Aorta (tissue), 5 donors: Measurements from ENCODE around the gene NMNAT1. TPM values are rescaled to one million over a fixed set of nuclear protein-coding genes. Genes with fewer than 3 reads are reported as not detected.
"Not testable (repeated sequence)": the region's sequence is repeated elsewhere in the genome, so short reads cannot be mapped to it uniquely, and the experiment has no call there.

Experiments
- ATAC-seq: fragments of 200-7000 bp; cut with Tn5 transposase; one replicate; pipeline ENCODE4 v1.9.1; 2022; ENCODE audit warnings: moderate library complexity; ENCODE audit not compliant: low FRiP score
- DNase-seq, 2 donors: peaks; one replicate each; pipeline ENCODE4 v3.0.0-alpha.2; 2020
- H3K27ac ChIP-seq, 2 donors: one replicate each; pipeline ENCODE4 v1.5.1; 2013; ENCODE audit warnings: low read length in 2 of 2, mild to moderate bottlenecking in 2 of 2, moderate library complexity in 2 of 2, control low read depth in 1 of 2, inconsistent platforms in 1 of 2, low read depth in 1 of 2
- H3K27me3 ChIP-seq, 2 donors: one replicate each; pipeline ENCODE4 v1.6.1; 2013; ENCODE audit warnings: control low read depth in 1 of 2, low read length in 1 of 2, mild to moderate bottlenecking in 1 of 2, moderate library complexity in 1 of 2; ENCODE audit not compliant: insufficient read depth in 2 of 2, control insufficient read depth in 1 of 2
- H3K36me3 ChIP-seq, 2 donors: one replicate each; pipeline ENCODE4 v1.6.1; 2013; ENCODE audit warnings: control low read depth in 1 of 2, low read length in 1 of 2, mild to moderate bottlenecking in 1 of 2; ENCODE audit not compliant: insufficient read depth in 2 of 2, control insufficient read depth in 1 of 2
- H3K4me1 ChIP-seq, 2 donors: one replicate each; pipeline ENCODE4 v1.6.1; 2013; ENCODE audit warnings: low read length in 2 of 2, control low read depth in 1 of 2, mild to moderate bottlenecking in 1 of 2, moderate library complexity in 1 of 2; ENCODE audit not compliant: insufficient read depth in 2 of 2, control insufficient read depth in 1 of 2
- H3K4me3 ChIP-seq, 2 donors: one replicate each; pipeline ENCODE4 v1.5.1; 2013; ENCODE audit warnings: low read length in 2 of 2, control low read depth in 1 of 2, mild to moderate bottlenecking in 1 of 2
- H3K9me3 ChIP-seq: one replicate; pipeline ENCODE4 v1.6.1; 2013; ENCODE audit warnings: mild to moderate bottlenecking, low read length; ENCODE audit not compliant: control insufficient read depth
- WGBS, 2 donors: extraction: QIAGEN DNeasy Blood & Tissue Kit; methylation state at CpG; one replicate each; pipeline ENCODE4 v1.1.7; 2013; 5-methylcytosine and 5-hydroxymethylcytosine counted together
- intact Hi-C, 2 donors: fragments of 100-400 bp; cut with DNase I; formaldehyde crosslinking; loops; one replicate each; pipeline versions ENCODE4 v1.14.2 to v1.15.0; 2022
- polyA plus RNA-seq, 2 donors: library from polyadenylated mRNA; stranded (reverse); fragments of 200-250 nt; gene quantifications; one replicate each; pipeline ENCODE4 v1.2.3, GENCODE V29; 2013
- total RNA-seq, 2 donors: library from RNA; stranded (reverse); fragmentation: NEBNext Ultra II Directional; extraction: Animal tissue kit (Norgen Biotek cat#: 25700); gene quantifications; one replicate each; pipeline ENCODE4 v1.2.1, GENCODE V29; 2021
- donor health status: healthy with polysubstance abuse.
- donor health status: Bipolar disorder and iron deficiency.
- donor health status: DM: no; HTN: no; CAD: no.
- donor health status: DM: no; HTN: no; CAD: no.
- donor health status: DM: yes; HTN: yes; CAD: no.

NMNAT1 gene
- total and polyA plus RNA-seq, 4 donors, result 3.3 to 11.2 (median 5.1) TPM

DNA sequence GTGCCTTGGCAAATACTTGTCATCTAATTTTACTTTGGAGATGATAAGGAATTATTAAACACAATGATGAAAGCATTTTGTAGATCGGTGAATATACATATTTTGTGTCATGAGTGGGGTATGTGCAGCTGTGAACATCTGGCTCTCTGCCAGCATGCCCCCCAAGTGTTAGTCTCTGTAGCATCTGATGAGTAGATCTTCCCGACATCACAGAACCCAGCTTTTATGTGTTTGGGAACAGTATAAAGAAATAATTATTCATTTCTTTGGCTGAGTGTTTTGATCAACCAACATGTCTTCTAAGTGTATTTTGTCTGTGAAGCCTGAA lies 28.7 kb upstream of the NMNAT1 start:
- ATAC-seq, result no peak
- H3K9me3 ChIP-seq, result no peaks in the 10 kb centered on the region
- intact Hi-C loops, result no loop called here
- no peaks in the 10 kb centered on the region for H3K36me3 ChIP-seq
- no peak overlapping the region for H3K4me3 ChIP-seq
- no peaks in the 10 kb centered on the region for H3K4me1 ChIP-seq
- 80 to 82% methylated on average over 2 of the region's 2 CpGs for WGBS, 2 donors
- H3K27me3 ChIP-seq, result no peaks in the 10 kb centered on the region
- no peak for DNase-seq
- H3K27ac ChIP-seq, result no peak overlapping the region

DNA sequence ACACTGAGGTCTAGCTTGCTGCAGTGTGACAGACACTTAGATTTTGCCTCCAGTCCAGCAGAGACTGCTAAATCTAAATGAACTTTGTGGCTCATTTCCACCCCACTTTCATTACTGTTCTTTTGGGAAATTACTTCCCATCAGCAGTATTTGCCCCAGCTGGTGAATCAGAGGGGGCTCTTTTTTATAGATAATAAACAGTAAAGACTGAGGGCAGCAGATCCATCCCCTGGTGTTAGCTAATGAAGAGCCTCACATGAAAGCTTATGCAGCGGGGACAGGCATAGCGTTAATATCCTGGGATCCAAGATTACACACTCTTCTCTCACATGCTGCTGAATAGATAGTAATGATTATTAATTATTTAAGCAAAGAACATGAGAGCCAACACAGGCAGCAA lies 26.8 kb upstream of the NMNAT1 start:
- Histone ChIP-seq H3K27me3 (no peaks in the 10 kb centered on the region), H3K4me1 (no peaks in the 10 kb centered on the region), H3K27ac (no peak overlapping the region), H3K4me3 (no peak overlapping the region), H3K36me3 (no peaks in the 10 kb centered on the region), H3K9me3 (no peaks in the 10 kb centered on the region)
- no peak for ATAC-seq
- intact Hi-C loops, result no loop called here
- no peak for DNase-seq
- 93 to 97% methylated on average over 2 of the region's 2 CpGs for WGBS, 2 donors

DNA sequence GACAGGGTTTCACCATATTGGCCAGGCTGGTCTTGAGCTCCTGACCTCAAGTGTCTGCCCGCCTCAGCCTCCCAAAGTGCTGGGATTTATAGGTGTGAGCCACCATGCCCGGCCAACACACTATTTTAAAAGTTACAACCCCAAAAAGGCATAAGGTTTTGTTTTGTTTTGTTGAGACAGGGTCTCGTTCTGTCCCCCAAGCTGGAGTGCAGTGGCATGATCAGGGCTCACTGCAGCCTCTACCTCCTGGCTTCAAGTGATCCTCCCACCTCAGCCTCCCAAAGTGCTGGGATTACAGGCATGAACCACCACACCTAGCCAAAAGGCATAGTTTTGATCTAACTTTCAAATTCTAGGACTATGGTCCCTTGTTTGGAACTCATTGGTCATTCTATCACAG lies 25.8 kb upstream of the NMNAT1 start:
- WGBS, 2 donors, result 88 to 90% methylated on average over 3 of the region's 3 CpGs
- H3K27me3 ChIP-seq, H3K4me3 ChIP-seq, H3K9me3 ChIP-seq, H3K4me1 ChIP-seq, DNase-seq, intact Hi-C loops, ATAC-seq, H3K27ac ChIP-seq, H3K36me3 ChIP-seq: not testable (repeated sequence)

DNA sequence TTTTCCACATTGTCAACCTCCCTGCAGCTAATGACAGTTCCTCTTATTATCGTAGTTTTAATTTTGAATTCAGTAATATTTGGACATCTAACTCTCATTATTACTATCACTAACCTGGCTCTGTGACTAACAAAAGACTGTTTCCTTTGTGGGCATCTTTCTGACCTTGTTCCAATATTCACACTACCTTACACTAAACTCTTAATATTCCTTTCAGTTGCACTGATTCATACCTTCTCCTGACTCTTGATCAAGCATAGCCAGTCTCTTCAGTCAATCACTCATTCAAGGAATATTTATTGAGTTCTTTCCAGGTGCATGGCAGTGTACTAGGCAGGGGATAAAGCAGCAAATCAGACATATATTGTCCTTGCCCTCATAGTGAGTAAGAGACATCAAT lies 25.4 kb upstream of the NMNAT1 start:
- no peaks in the 10 kb centered on the region for H3K36me3 ChIP-seq
- no peaks in the 10 kb centered on the region for H3K9me3 ChIP-seq
- H3K27me3 ChIP-seq, result no peaks in the 10 kb centered on the region
- ATAC-seq (no peak), DNase-seq (no peak)
- 92% methylated on average over 1 of the region's 1 CpG for WGBS, 2 donors
- no peak overlapping the region for H3K27ac ChIP-seq
- no peaks in the 10 kb centered on the region for H3K4me1 ChIP-seq
- intact Hi-C loops, result no loop called here
- H3K4me3 ChIP-seq, result no peak overlapping the region

DNA sequence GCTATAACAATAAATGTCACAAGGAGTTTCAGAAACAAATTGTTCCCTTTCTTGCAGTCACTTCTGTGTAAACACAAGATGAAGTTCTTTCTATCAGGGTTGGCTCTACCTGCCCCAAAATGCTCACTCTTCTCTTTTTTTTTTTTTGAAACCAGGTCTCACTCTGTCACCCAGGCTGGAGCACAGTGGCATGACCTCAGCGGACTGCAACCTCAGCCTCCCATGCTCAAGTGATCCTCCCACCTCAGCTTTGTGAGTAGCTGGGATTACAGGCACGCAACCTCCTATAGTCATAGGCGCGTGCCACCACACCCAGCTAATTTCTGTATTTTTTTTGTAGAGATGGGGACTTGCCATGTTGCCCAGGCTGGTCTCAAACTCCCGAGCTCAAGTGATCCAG lies 22.7 kb upstream of the NMNAT1 start:
- H3K36me3 ChIP-seq, result no peaks in the 10 kb centered on the region
- WGBS, 2 donors, result 91 to 92% methylated on average over 5 of the region's 5 CpGs
- H3K4me1 ChIP-seq, result no peaks in the 10 kb centered on the region
- intact Hi-C loops, result no loop called here
- DNase-seq, result no peak
- H3K27me3 ChIP-seq, result no peaks in the 10 kb centered on the region
- H3K4me3 ChIP-seq, result no peak overlapping the region
- no peak overlapping the region for H3K27ac ChIP-seq
- H3K9me3 ChIP-seq, result no peaks in the 10 kb centered on the region
- no peak for ATAC-seq

DNA sequence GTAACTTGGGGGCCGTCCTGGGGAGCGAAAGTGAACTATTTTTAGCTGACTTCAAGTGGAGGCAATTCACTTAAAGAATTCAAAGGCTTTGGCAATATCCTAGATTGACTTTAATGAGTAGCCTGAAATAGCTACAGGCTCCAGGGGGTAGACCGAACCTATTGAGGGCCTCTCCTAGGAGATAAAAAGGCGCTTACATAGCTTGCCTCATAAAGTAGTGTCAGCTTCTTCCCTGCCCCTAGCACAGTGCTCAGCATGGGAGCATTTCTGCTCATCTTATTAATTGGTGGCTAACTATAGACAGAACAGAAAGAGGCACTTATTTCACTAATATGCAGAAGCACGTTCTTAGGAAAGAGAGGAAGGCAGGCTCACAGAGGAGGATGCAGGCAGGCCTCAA lies 20.9 kb upstream of the NMNAT1 start:
- no peak for ATAC-seq
- 71 to 72% methylated on average over 5 of the region's 5 CpGs for WGBS, 2 donors
- intact Hi-C loops, result no loop called here
- no peak overlapping the region for H3K4me3 ChIP-seq
- H3K9me3 ChIP-seq, result no peaks in the 10 kb centered on the region
- no peak for DNase-seq
- no peak overlapping the region for H3K27ac ChIP-seq
- H3K4me1 ChIP-seq, result no peaks in the 10 kb centered on the region
- H3K27me3 ChIP-seq, result no peaks in the 10 kb centered on the region
- no peaks in the 10 kb centered on the region for H3K36me3 ChIP-seq

DNA sequence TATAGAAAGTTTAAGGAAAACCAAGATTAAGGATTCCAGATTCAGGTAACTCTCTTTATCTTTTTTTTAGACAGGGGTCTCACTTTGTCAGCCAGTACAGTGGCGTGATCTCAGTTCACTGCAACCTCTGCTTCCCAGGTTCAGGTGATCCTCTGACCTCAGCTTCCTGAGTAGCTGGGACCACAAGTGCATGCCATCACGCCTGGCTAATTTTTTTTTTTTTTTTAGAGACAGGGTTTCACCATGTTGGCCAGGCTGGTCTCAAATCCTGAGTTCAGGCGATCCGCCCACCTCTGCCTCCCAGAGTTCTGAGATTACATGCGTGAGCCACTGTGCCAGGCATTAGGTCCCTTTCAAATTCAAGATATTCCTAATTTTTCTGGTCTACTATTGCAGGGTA lies 16.0 kb upstream of the NMNAT1 start:
- Histone ChIP-seq H3K4me3 (no peak overlapping the region), H3K36me3 (no peaks in the 10 kb centered on the region), H3K27me3 (no peaks in the 10 kb centered on the region), H3K9me3 (no peaks in the 10 kb centered on the region), H3K4me1 (no peaks in the 10 kb centered on the region), H3K27ac (no peak overlapping the region)
- WGBS, 2 donors, result 89 to 90% methylated on average over 5 of the region's 5 CpGs
- DNase-seq (no peak), ATAC-seq (no peak)
- intact Hi-C loops, result no loop called here

DNA sequence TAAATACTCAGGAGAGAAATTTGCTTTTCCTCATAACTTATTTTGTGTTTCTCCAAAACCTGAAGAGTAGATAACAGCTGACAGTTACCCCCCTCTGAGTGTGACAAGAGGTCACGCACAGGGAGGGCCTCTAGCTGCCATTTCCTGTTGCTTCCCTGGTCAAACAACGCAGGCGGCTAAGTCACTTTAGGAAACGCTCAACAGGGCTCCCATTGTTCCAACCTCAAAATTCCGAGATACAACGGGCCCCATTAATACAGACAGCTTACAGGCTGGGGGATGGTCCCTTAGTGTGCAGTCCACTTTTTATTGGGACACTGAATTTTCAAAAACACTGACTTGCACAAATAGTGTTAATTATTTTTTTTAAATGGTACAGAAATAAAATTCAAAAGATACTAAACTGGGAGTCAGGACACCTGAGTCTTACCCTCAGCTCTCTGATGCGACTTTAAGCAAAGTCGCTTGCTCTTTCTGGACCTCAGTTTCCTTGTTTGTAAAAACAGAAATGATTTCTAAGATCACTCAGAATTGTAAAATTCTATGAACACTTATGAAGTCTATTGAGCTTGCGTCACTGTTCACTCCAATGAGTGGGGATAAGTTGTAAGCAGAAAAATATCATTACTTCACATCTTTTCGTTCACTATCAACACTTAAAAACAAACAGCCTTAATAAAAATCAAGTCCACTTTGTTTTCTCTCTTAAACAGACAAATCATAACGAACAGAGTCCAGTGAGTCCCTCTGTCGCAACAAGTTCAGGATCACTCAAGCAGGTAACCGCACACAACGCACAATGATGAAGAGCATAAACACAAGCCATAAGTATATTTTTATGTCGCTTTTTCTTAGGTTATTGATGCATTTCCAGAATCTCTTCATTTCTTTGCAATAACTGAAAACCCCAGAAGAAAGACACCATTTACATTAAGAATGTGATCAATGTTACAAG lies 13.6 kb upstream of the NMNAT1 start:
- peaks cover 0 to 1% of the 10 kb centered on the region in 2 donors for H3K36me3 ChIP-seq
- H3K4me3 ChIP-seq, result no peak overlapping the region
- no peaks in the 10 kb centered on the region for H3K4me1 ChIP-seq
- H3K9me3 ChIP-seq, result no peaks in the 10 kb centered on the region
- intact Hi-C loops, result no loop called here
- DNase-seq (no peak), ATAC-seq (no peak)
- no peak overlapping the region for H3K27ac ChIP-seq
- WGBS, 2 donors, result 77 to 81% methylated on average over 15 of the region's 15 CpGs
- no peaks in the 10 kb centered on the region for H3K27me3 ChIP-seq

DNA sequence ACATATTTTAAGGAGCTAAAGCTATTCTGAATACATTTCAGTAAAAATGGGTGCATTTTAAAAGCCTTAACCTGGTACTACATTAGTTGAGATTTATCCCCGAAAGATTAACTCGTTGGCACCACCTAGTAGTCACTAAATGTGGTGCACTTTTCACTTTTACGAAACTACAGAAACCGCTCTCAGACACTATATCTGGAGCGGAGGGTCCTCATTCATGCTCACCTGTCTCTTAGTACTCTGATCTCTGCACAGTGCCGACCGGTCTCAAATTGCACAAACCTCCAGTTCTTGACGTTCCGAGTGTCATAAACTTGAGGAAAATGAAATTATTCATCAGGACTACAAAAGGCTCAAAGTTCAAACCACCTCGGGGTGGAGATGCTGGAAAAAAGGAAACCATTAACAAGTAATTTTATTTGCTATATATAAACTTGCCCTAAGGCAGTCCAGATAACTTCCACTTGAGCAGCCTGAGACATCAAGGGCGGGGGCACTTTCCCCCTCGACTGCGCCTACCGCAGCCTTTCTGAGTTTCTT lies 806 bp upstream of the NMNAT1 start:
- Histone ChIP-seq H3K27ac (peak overlapping the region; percentile 32 to 71), H3K4me3 (peak overlapping the region; percentile 46 to 75), H3K36me3 (no peaks in the 10 kb centered on the region), H3K4me1 (no peaks in the 10 kb centered on the region), H3K9me3 (no peaks in the 10 kb centered on the region), H3K27me3 (no peaks in the 10 kb centered on the region)
- ATAC-seq (peak; percentile 55), DNase-seq (no peak)
- intact Hi-C loops, result loop anchor here (1.0 to 10.0 kb wide), 7 partner anchors 65 to 482 kb away; partner anchors contain the start of gene UBE4B (in 1 of the 2)
- 0 to 1% methylated on average over 14 of the region's 14 CpGs for WGBS, 2 donors
